HG03060 (cell line): ENCODE results near the gene GBE1.
"Not testable (repeated sequence)": the region's sequence is repeated elsewhere in the genome, so short reads cannot be mapped to it uniquely, and the experiment has no call there.

Experiments used
- ATAC-seq: cut with Tn5 transposase; IDR thresholded peaks from one replicate; pipeline ENCODE4 v1.9.1; 2021; ENCODE audit warnings: low read depth, moderate number of reproducible peaks; ENCODE audit not compliant: unreplicated experiment

Gene GBE1

GRCh38 chr3:81760924-81761903 is at the start of gene GBE1:
TSS of gene GBE1 (minus strand) at chr3:81761645. CDS start at chr3:81761517, 128 bp downstream.
- ATAC-seq: peak; percentile 63

- ATAC-seq: no peak
Observed at GRCh38 chr3:81808900-81809299, 47.5 kb upstream of the GBE1 start.

GRCh38 chr3:81799403-81799802 is 38.0 kb upstream of the GBE1 start:
- no peak for ATAC-seq

GRCh38 chr3:81793410-81793809 is 32.0 kb upstream of the GBE1 start:
- ATAC-seq: no peak

GRCh38 chr3:81790117-81790516 is 28.7 kb upstream of the GBE1 start:
- ATAC-seq: no peak

- no peak for ATAC-seq
Observed at GRCh38 chr3:81789691-81790090, 28.2 kb upstream of the GBE1 start.

- peak; percentile 59 for ATAC-seq
Observed at GRCh38 chr3:81788610-81789009, 27.2 kb upstream of the GBE1 start.

GRCh38 chr3:81788044-81788443 is 26.6 kb upstream of the GBE1 start:
- no peak for ATAC-seq

GRCh38 chr3:81782585-81782984 is 21.1 kb upstream of the GBE1 start:
- no peak for ATAC-seq

GRCh38 chr3:81778678-81779182 is 17.3 kb upstream of the GBE1 start:
- no peak for ATAC-seq

GRCh38 chr3:81776643-81777042 is 15.2 kb upstream of the GBE1 start:
- no peak for ATAC-seq

- no peak for ATAC-seq
Observed at GRCh38 chr3:81770710-81771109, 9.3 kb upstream of the GBE1 start.

- no peak for ATAC-seq
Observed at GRCh38 chr3:81769299-81769698, 7.9 kb upstream of the GBE1 start.

- ATAC-seq: not testable (repeated sequence)
Observed at GRCh38 chr3:81767250-81767859, 5.9 kb upstream of the GBE1 start.

- ATAC-seq: no peak
Observed at GRCh38 chr3:81765400-81765799, 4.0 kb upstream of the GBE1 start.

- no peak for ATAC-seq
Observed at GRCh38 chr3:81764665-81765064, 3.2 kb upstream of the GBE1 start.

GRCh38 chr3:81764002-81764401 is 2.6 kb upstream of the GBE1 start:
- no peak for ATAC-seq

- ATAC-seq: no peak
Observed at GRCh38 chr3:81763001-81763400, 1.6 kb upstream of the GBE1 start.

GRCh38 chr3:81761904-81762580 is 597 bp upstream of the GBE1 start:
- no peak for ATAC-seq

GRCh38 chr3:81760215-81760614 is 1.2 kb downstream of the GBE1 start:
- no peak for ATAC-seq

GRCh38 chr3:81758771-81759170 is 2.7 kb downstream of the GBE1 start:
- not testable (repeated sequence) for ATAC-seq
